Astrocyte (in vitro differentiated cells and primary cell): ENCODE data around the gene CAPN11. TPM values are rescaled to one million over a fixed set of nuclear protein-coding genes. Genes with fewer than 3 reads are reported as not detected.
A peak's percentile ranks its signal among the peaks of the same experiment; 100 is the strongest.

Source experiments
- DNase-seq: peaks from one replicate; pipeline ENCODE4 v3.0.0-alpha.2; 2010; ENCODE audit warnings: low read depth
- FAIRE-seq: peaks from 2 replicates; lab custom pipeline; 2011; peaks lifted over from hg19 to GRCh38; lab: Jason Lieb, UNC
- H2AFZ ChIP-seq: 2 replicates; pipeline ENCODE4 v1.6.0; 2012; ENCODE audit warnings: low read depth, low read length, inconsistent platforms
- H3K27ac ChIP-seq: 2 replicates; pipeline ENCODE4 v1.5.1; 2011; ENCODE audit warnings: low read depth, low read length, inconsistent platforms
- H3K27me3 ChIP-seq: 2 replicates; pipeline ENCODE4 v1.6.0; 2011; ENCODE audit warnings: low read length, inconsistent platforms; ENCODE audit not compliant: insufficient read depth
- H3K36me3 ChIP-seq: 2 replicates; pipeline ENCODE4 v1.5.1; 2011; ENCODE audit warnings: low read length, inconsistent platforms; ENCODE audit not compliant: insufficient read depth
- H3K4me1 ChIP-seq: 2 replicates; pipeline ENCODE4 v1.5.1; 2011; ENCODE audit warnings: low read length, inconsistent platforms; ENCODE audit not compliant: insufficient read depth
- H3K4me2 ChIP-seq: 2 replicates; pipeline ENCODE4 v1.6.0; 2012; ENCODE audit warnings: low read length, inconsistent platforms
- H3K4me3 ChIP-seq: 2 replicates; pipeline ENCODE4 v1.5.1; 2011; ENCODE audit warnings: low read depth, mild to moderate bottlenecking, low read length, inconsistent platforms; ENCODE audit not compliant: insufficient read depth
- H3K79me2 ChIP-seq: 2 replicates; pipeline ENCODE4 v1.6.0; 2012; ENCODE audit warnings: mild to moderate bottlenecking, low read length, inconsistent platforms; ENCODE audit not compliant: insufficient read depth
- H3K9ac ChIP-seq: 2 replicates; pipeline ENCODE4 v1.6.0; 2012; ENCODE audit warnings: mild to moderate bottlenecking, low read length, inconsistent platforms
- H3K9me3 ChIP-seq: 2 replicates; pipeline ENCODE4 v1.5.1; 2012; ENCODE audit warnings: low read depth, mild to moderate bottlenecking, low read length, inconsistent platforms; ENCODE audit not compliant: insufficient read depth
- H4K20me1 ChIP-seq: 2 replicates; pipeline ENCODE4 v1.6.0; 2012; ENCODE audit warnings: low read length, inconsistent platforms; ENCODE audit not compliant: insufficient read depth
- H3K27ac Mint-ChIP-seq: one replicate; pipeline ENCODE4 v1.8.0; 2021; ENCODE audit warnings: mild to moderate bottlenecking, mixed read lengths; ENCODE audit not compliant: unreplicated experiment
- H3K27me3 Mint-ChIP-seq: one replicate; pipeline ENCODE4 v1.8.0; 2021; ENCODE audit warnings: low read depth, mixed read lengths; ENCODE audit not compliant: unreplicated experiment
- H3K36me3 Mint-ChIP-seq: one replicate; pipeline ENCODE4 v1.8.0; 2021; ENCODE audit warnings: low read depth, mixed read lengths; ENCODE audit not compliant: unreplicated experiment
- H3K4me1 Mint-ChIP-seq: one replicate; pipeline ENCODE4 v1.8.0; 2021; ENCODE audit warnings: low read depth, mixed read lengths; ENCODE audit not compliant: unreplicated experiment
- H3K4me3 Mint-ChIP-seq: one replicate; pipeline ENCODE4 v1.8.0; 2021; ENCODE audit warnings: mild to moderate bottlenecking, moderate library complexity, mixed read lengths; ENCODE audit not compliant: unreplicated experiment
- H3K9me3 Mint-ChIP-seq: one replicate; pipeline ENCODE4 v1.8.0; 2021; ENCODE audit warnings: mild to moderate bottlenecking, mixed read lengths; ENCODE audit not compliant: unreplicated experiment
- CTCF ChIP-seq: IDR thresholded peaks from 2 replicates; pipeline ENCODE4 v1.5.1; 2011; ENCODE audit warnings: low read depth, mild to moderate bottlenecking, inconsistent platforms, low read length, moderate library complexity; ENCODE audit not compliant: insufficient read depth
- EZH2 ChIP-seq: IDR thresholded peaks from 2 replicates; pipeline ENCODE4 v1.6.1; 2012; ENCODE audit warnings: mild to moderate bottlenecking, low read length, inconsistent platforms; ENCODE audit not compliant: insufficient read depth
- total RNA-seq: library from RNA; stranded (reverse); gene quantifications from 2 replicates; pipeline ENCODE4 v1.2.1, GENCODE V29; 2021

Gene CAPN11
- total RNA-seq, 1 donor from 2014 or later = not detected

GRCh38 chr6:44189257-44189656, 30.6 kb downstream of the CAPN11 start:
- FAIRE-seq (no peak), DNase-seq (no peak)
- TF ChIP-seq CTCF = no peak
- TF ChIP-seq EZH2 = no peak
- H3K27me3 Mint-ChIP-seq = peaks cover 21% of the 10 kb centered on the region
- Histone ChIP-seq H4K20me1 (no peaks in the 10 kb centered on the region), H3K9ac (no peak overlapping the region), H3K27ac (no peak overlapping the region), H3K36me3 (no peaks in the 10 kb centered on the region), H3K4me3 (no peak overlapping the region), H2AFZ (no peak overlapping the region), H3K79me2 (no peaks in the 10 kb centered on the region), H3K9me3 (no peaks in the 10 kb centered on the region), H3K27me3 (peaks cover 8% of the 10 kb centered on the region), H3K4me1 (no peaks in the 10 kb centered on the region), H3K4me2 (no peak overlapping the region)
- H3K27ac Mint-ChIP-seq = no peak overlapping the region
- peaks cover 1% of the 10 kb centered on the region for H3K36me3 Mint-ChIP-seq
- H3K4me1 Mint-ChIP-seq = peaks cover 8% of the 10 kb centered on the region
- no peaks in the 10 kb centered on the region for H3K9me3 Mint-ChIP-seq
- no peak overlapping the region for H3K4me3 Mint-ChIP-seq

GRCh38 chr6:44190715-44191114, 32.1 kb downstream of the CAPN11 start:
- Histone ChIP-seq H3K36me3 (no peaks in the 10 kb centered on the region), H3K4me2 (no peak overlapping the region), H3K79me2 (no peaks in the 10 kb centered on the region), H4K20me1 (no peaks in the 10 kb centered on the region), H2AFZ (no peak overlapping the region), H3K27me3 (peaks cover 8% of the 10 kb centered on the region), H3K9ac (no peak overlapping the region), H3K4me3 (no peak overlapping the region), H3K9me3 (no peaks in the 10 kb centered on the region), H3K27ac (no peak overlapping the region), H3K4me1 (no peaks in the 10 kb centered on the region)
- DNase-seq (no peak), FAIRE-seq (no peak)
- Mint-ChIP-seq H3K4me3 (no peak overlapping the region), H3K27me3 (peaks cover 22% of the 10 kb centered on the region), H3K27ac (no peak overlapping the region), H3K36me3 (no peaks in the 10 kb centered on the region), H3K9me3 (no peaks in the 10 kb centered on the region), H3K4me1 (peaks cover 8% of the 10 kb centered on the region)
- TF ChIP-seq CTCF (no peak), EZH2 (no peak)

- H3K36me3 Mint-ChIP-seq = no peaks in the 10 kb centered on the region
- Histone ChIP-seq H3K79me2 (no peaks in the 10 kb centered on the region), H3K27ac (no peak overlapping the region), H3K36me3 (no peaks in the 10 kb centered on the region), H2AFZ (peak overlapping the region; percentile 13), H3K9ac (no peak overlapping the region), H3K4me3 (no peak overlapping the region), H3K4me1 (no peaks in the 10 kb centered on the region), H3K9me3 (no peaks in the 10 kb centered on the region), H3K4me2 (peak overlapping the region; percentile 35), H3K27me3 (peaks cover 8% of the 10 kb centered on the region), H4K20me1 (no peaks in the 10 kb centered on the region)
- DNase-seq = no peak
- H3K27me3 Mint-ChIP-seq = peaks cover 12% of the 10 kb centered on the region
- TF ChIP-seq EZH2 (no peak), CTCF (no peak)
- H3K9me3 Mint-ChIP-seq = no peaks in the 10 kb centered on the region
- H3K4me1 Mint-ChIP-seq = peaks cover 4% of the 10 kb centered on the region
- no peak for FAIRE-seq
- peak overlapping the region; percentile 67 for H3K27ac Mint-ChIP-seq
- no peak overlapping the region for H3K4me3 Mint-ChIP-seq
These were observed 33.9 kb downstream of the CAPN11 start for GRCh38 chr6:44192428-44193041.
